HG03097 (cell line): ENCODE results near the gene AANAT.
A peak's percentile ranks its signal among the peaks of the same experiment; 100 is the strongest.

Source experiments
- ATAC-seq: cut with Tn5 transposase; IDR thresholded peaks from one replicate; pipeline ENCODE4 v1.9.1; 2021; ENCODE audit not compliant: unreplicated experiment, low FRiP score

Gene AANAT

GRCh38 chr17:76441686-76442340, 25.6 kb upstream of the AANAT start:
- no peak for ATAC-seq

GRCh38 chr17:76442341-76443338, 24.8 kb upstream of the AANAT start:
- ATAC-seq: no peak

GRCh38 chr17:76444518-76445311, 22.7 kb upstream of the AANAT start:
- no peak for ATAC-seq

DNA sequence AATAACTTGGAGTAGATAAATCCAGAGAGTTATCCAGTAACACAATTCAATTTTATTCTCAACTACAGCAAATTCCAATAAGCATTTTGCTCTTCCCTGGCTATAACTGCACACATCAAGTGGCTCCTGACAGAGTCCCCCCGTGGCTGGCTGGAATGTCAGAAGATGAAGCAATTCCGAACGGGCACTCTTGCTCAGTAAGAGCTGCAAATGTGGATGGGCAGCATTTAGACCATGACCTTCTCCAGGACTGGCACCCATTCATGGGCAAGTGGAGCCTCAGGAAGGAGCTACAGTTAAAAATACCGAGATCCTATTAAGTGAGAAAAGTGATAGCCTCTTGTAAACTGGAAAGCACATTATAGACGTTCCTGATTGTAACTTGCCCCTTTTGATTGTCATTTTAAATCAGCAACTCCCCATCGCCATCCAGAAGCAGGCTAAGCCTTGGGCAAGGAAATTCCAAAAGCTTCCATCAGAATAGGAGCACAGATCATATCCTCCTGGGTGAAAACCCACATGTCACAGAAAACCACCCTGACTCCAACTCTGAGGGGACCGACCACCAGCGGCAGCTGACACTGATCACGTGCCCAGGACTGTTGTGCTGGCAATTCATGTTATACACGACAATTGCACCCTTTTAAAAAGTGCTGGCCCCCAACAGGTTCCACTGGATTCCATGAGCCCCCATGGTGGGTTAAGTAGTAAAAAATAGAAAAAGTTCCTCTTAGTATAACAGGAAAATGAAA, 21.5 kb upstream of the AANAT start:
- ATAC-seq: no peak

GRCh38 chr17:76446449-76447231, 20.8 kb upstream of the AANAT start:
- ATAC-seq: no peak

GRCh38 chr17:76447931-76448652, 19.3 kb upstream of the AANAT start:
- no peak for ATAC-seq

DNA sequence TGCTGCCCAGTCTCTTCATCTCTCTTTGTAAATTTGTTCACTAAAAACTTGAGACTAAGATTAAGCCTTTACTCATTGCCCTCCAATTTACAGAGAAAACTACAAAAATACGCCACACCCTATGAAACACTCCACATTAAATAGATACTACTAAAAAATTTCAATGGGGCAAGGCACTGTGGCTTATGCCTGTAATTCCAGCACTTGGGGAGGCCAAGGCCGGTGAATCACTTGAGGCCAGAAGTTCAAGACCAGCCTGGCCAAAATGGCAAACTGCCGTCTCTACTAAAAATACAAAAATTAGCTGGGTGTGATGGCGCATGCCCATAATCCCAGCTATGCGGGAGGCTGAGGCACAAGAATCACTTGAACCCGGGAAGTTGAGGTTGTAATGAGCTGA, 18.3 kb upstream of the AANAT start:
- no peak for ATAC-seq

DNA sequence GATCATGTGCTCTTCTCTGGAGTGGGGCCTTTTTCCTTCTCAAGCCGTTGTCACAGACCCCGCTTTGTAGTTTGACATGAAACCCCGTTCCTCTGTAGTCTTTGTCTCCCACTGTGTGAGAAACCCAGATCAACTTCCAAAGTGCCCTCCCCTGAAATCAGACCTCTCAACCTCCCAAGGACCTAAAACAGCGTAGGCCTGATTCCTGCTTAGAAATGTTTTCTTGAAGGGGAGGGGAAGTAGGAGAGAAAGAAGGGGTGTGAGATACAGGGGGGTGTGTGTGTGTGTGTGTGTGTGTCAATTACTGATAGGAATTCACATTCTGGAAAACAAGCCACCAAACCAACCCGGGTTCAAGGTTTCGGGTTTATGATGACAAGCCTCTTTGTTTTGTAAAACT, 15.9 kb upstream of the AANAT start:
- no peak for ATAC-seq

GRCh38 chr17:76452127-76452659, 15.2 kb upstream of the AANAT start:
- ATAC-seq: no peak

- ATAC-seq: peak; percentile 85
Measured at GRCh38 chr17:76452660-76453430, 14.6 kb upstream of the AANAT start, which contains the start of gene UBE2O. Gene UBE2O, minus strand, starts transcription at chr17:76453152. Its CDS starts 11 bp downstream, at chr17:76453141.

DNA sequence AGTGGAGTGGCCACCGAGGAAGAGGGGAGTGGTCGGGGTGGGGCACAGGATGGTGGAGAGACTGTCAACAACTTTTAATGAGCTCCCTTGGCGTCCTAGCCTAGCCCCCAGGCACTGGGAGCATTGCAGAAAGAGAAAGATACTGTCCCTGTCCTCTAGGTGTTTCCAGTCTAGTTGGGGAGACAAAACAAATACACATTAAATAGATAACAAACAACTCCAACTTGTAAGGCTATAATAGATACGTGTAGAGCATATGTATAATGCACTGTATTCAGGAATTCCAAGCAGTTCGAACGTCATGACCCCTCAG, 14.0 kb upstream of the AANAT start:
- ATAC-seq: no peak

- ATAC-seq: no peak
Measured at GRCh38 chr17:76458580-76459490, 8.6 kb upstream of the AANAT start.

DNA sequence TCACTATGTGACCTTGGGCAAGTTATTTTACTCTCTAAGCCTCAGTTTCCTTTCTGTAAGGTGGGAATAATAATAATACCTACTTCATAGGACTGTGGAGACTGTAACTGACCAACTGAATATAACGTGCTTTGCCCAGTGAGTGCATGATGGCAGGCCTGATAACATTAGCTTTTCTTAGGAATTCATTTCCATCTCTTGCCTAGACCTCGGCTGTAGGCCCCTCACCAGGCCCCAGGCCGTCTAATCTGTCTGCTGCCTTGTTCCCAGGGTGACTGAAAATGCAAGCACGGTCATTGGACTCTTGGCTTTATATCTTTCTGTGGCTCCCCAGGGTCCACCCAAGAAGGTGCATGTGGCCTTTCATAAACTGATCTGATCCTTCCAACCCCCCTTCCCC, 7.7 kb upstream of the AANAT start:
- ATAC-seq: no peak

DNA sequence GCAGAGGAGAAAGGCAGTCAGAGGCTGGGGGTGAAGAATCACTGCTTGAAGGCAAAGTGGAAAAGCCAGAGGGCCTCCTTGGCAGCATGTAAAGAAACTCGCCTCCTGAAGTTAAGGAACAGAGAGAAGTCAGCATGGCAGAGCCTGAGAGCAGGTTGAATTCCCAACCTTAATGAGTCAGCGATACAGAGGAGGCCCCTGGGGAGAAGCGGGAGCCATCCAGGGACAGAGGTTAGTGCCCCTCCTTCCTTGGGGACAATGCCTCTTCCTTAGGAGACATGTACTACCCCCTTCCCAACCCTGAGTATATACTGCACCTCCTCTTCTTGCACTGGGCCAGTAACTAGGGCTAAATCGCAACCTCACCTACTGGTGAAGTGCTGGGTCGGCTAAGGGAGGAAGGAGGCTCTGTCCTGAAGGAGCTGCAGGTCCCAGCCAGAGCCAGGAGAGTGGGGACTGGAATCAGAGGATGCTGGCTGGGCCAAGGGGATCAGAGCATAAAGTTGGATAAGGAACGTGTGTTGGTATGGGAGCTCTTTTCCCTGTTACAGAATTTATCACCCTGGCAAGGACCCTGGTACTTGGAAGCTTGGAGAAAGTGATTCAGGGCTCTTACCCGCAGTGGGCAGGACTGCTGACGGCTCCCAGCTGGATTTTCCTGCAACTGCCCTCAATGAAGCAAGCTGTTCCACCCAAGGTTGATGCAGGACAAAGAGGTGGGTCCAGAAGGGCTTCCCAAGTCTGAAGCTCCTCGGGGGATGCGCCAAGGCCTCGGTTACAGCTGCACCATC, 5.4 kb upstream of the AANAT start:
- no peak for ATAC-seq

GRCh38 chr17:76462556-76463290, 4.7 kb upstream of the AANAT start:
- ATAC-seq: no peak

- no peak for ATAC-seq
Measured at GRCh38 chr17:76466775-76467130, 650 bp upstream of the AANAT start.
